ENCODE measurements around the gene TRAK2. TPM values are rescaled to one million over a fixed set of nuclear protein-coding genes. Genes with fewer than 3 reads are reported as not detected.

The TRAK2 gene
- total RNA-seq, 1 experiment from 2014 or later: 15.2 TPM

DNA sequence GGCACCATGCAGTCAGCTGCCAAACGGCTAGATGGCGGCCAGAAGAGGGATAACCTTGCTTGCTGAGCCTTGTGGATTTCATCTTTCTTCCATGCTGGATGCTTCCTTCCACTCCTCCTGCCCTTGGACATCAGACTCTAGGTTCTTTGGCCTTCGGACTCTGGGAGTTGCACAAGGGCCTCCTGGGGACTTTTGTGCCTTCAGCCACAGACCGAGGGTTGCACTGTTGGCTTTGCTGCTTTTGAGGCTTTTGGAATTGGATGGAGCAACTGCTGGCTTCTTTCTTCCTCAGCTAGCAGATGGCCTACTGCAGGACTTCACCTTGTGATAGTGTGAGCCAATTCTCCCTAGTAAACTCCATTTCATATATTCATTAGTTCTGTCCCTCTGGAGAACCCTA, 31.3 kb upstream of the TRAK2 start (continued):
- TF ChIP-seq, protein P1, sequence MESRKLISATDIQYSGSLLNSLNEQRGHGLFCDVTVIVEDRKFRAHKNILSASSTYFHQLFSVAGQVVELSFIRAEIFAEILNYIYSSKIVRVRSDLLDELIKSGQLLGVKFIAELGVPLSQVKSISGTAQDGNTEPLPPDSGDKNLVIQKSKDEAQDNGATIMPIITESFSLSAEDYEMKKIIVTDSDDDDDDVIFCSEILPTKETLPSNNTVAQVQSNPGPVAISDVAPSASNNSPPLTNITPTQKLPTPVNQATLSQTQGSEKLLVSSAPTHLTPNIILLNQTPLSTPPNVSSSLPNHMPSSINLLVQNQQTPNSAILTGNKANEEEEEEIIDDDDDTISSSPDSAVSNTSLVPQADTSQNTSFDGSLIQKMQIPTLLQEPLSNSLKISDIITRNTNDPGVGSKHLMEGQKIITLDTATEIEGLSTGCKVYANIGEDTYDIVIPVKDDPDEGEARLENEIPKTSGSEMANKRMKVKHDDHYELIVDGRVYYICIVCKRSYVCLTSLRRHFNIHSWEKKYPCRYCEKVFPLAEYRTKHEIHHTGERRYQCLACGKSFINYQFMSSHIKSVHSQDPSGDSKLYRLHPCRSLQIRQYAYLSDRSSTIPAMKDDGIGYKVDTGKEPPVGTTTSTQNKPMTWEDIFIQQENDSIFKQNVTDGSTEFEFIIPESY (IDR thresholded peaks at IDR 0.05; ENCODE audit: extremely low read depth, insufficient replicate concordance, low read length): no peak
- TF ChIP-seq ELF1 (IDR thresholded peaks at IDR 0.05; ENCODE audit: borderline replicate concordance, low read depth): no peak

DNA sequence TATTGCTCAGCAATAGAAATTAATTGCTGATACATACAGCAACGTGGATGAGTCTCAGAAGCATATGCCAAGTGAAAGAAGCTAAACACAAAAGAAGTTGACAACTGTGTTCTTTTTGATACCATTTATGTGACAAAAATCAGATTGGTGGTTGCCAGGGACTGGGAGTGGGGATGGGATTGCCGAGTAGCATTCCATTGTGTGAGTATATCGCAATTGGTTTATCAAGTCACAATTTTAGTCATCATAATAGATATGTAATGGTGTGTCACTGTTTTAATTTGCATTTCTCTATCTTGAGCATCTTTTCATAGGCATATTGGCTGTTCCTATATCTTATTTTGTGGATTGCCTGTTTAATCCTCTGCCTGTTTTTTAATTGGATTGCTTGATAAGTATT, 21.2 kb upstream of the TRAK2 start:
- Histone ChIP-seq H2AFZ (ENCODE audit: low read depth, low read length, poor library complexity, severe bottlenecking) (no peak overlapping the region), H3K27ac (ENCODE audit: low read depth, low read length) (no peak overlapping the region), H3K79me2 (ENCODE audit: insufficient read depth, low read length) (no peaks in the 10 kb centered on the region), H3K4me2 (ENCODE audit: low read length) (no peak overlapping the region), H3K9ac (ENCODE audit: low read length) (no peak overlapping the region), H3K4me3 (replicated peaks in 1 of 2; ENCODE audit: low read depth in 1 of 2, low read length in 2 of 2) (no peak overlapping the region), H3K4me1 (ENCODE audit: control insufficient read depth in 1 of 2, insufficient read depth in 2 of 2, low read length in 2 of 2) (peaks cover 0 to 11% of the 10 kb centered on the region in 2 experiments; a peak in 2 of 4 replicates), H3K27me3 (ENCODE audit: insufficient read depth, low read length) (no peaks in the 10 kb centered on the region), H3K36me3 (ENCODE audit: control insufficient read depth in 1 of 2, insufficient read depth in 2 of 2, low read length in 2 of 2) (peaks cover 0 to 7% of the 10 kb centered on the region in 2 experiments; a peak in 1 of 4 replicates), H3K9me2 (ENCODE audit: insufficient read depth) (no peaks in the 10 kb centered on the region), H3K9me3 (ENCODE audit: control insufficient read depth in 1 of 2, insufficient read depth in 1 of 2, low read depth in 1 of 2, low read length in 2 of 2) (no peaks in the 10 kb centered on the region), H4K20me1 (ENCODE audit: insufficient read depth) (no peaks in the 10 kb centered on the region)
- intact Hi-C loops (cut with micrococcal nuclease): no loop called here
- POLR2A ChIA-PET: no interaction called here
- CTCF ChIA-PET: no interaction called here
- DNase-seq (ENCODE audit: low read depth, low spot score) (no peak), ATAC-seq (no peak)
- TF ChIP-seq RAD21 (IDR thresholded peaks at IDR 0.05; ENCODE audit: low read depth) (no peak), EZH2phosphoT487 (IDR thresholded peaks at IDR 0.05; ENCODE audit: borderline replicate concordance) (no peak), SP1 (IDR thresholded peaks at IDR 0.05; ENCODE audit: low read depth) (no peak), TCF7L2 (IDR thresholded peaks at IDR 0.05; ENCODE audit: borderline replicate concordance, extremely low read depth, insufficient read depth, insufficient read length) (no peak)
- TF ChIP-seq, protein P2, sequence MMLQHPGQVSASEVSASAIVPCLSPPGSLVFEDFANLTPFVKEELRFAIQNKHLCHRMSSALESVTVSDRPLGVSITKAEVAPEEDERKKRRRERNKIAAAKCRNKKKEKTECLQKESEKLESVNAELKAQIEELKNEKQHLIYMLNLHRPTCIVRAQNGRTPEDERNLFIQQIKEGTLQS (IDR thresholded peaks at IDR 0.05): no peak
- RAD21 ChIA-PET (ENCODE audit: low non-redundant PET in 1 of 2, low total read pairs in 2 of 2, uncharacterized antibody in 2 of 2, unreplicated experiment in 2 of 2): no interaction called here
- BruUV-seq (replicated peaks): no TSS peak
